ENCODE data around the gene NSUN7.

DNA sequence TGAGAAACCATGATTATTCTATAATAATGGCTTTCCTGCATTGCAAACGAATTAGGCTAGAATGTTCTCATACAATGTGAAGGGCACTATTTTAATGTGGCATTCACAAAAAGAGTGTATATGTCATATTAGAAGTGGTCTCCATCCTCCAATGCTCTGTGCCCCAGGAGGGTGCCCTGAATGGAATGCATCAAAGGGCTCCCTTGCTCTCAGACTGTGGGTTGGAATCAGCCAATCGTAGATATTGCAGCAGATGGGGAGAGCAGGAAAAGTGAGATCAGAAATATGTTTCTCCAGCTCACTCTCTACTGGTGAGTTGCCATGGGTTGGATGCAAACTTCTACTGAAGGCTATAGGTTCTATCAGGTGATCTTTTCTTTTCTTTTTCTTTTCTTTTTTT is 11.9 kb upstream of the NSUN7 start:
- TF ChIP-seq EZH2phosphoT487 (IDR thresholded peaks at IDR 0.05; ENCODE audit: low read depth) = no peak
- TF ChIP-seq, protein P1, sequence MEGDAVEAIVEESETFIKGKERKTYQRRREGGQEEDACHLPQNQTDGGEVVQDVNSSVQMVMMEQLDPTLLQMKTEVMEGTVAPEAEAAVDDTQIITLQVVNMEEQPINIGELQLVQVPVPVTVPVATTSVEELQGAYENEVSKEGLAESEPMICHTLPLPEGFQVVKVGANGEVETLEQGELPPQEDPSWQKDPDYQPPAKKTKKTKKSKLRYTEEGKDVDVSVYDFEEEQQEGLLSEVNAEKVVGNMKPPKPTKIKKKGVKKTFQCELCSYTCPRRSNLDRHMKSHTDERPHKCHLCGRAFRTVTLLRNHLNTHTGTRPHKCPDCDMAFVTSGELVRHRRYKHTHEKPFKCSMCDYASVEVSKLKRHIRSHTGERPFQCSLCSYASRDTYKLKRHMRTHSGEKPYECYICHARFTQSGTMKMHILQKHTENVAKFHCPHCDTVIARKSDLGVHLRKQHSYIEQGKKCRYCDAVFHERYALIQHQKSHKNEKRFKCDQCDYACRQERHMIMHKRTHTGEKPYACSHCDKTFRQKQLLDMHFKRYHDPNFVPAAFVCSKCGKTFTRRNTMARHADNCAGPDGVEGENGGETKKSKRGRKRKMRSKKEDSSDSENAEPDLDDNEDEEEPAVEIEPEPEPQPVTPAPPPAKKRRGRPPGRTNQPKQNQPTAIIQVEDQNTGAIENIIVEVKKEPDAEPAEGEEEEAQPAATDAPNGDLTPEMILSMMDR (IDR thresholded peaks at IDR 0.05; ENCODE audit: low read depth, low read length) = no peak

All from OCI-LY3 (cell line).